Type B pancreatic cell (in vitro differentiated cells): ENCODE measurements around the gene PAGE1. TPM values are rescaled to one million over a fixed set of nuclear protein-coding genes. Genes with fewer than 3 reads are reported as not detected.

Experiments used
- DNase-seq: peaks from one replicate; pipeline ENCODE4 v3.0.0; 2021; ENCODE audit warnings: mixed read lengths; ENCODE audit not compliant: unreplicated experiment; ENCODE audit errors: extremely low spot score
- H3K27ac Mint-ChIP-seq: 2 replicates; pipeline ENCODE4 v1.8.0; 2021; ENCODE audit warnings: mild to moderate bottlenecking, mixed read lengths
- H3K27me3 Mint-ChIP-seq: 2 replicates; pipeline ENCODE4 v1.8.0; 2021; ENCODE audit warnings: mixed read lengths
- H3K36me3 Mint-ChIP-seq: 2 replicates; pipeline ENCODE4 v1.8.0; 2021; ENCODE audit warnings: mixed read lengths
- H3K4me1 Mint-ChIP-seq: one replicate; pipeline ENCODE4 v1.8.0; 2021; ENCODE audit warnings: mixed read lengths; ENCODE audit not compliant: unreplicated experiment
- H3K4me3 Mint-ChIP-seq: 2 replicates; pipeline ENCODE4 v1.8.0; 2021; ENCODE audit warnings: mild to moderate bottlenecking, mixed read lengths
- H3K9me3 Mint-ChIP-seq: 2 replicates; pipeline ENCODE4 v1.8.0; 2021; ENCODE audit warnings: mixed read lengths
- total RNA-seq: library from RNA; stranded (reverse); gene quantifications from 2 replicates; pipeline ENCODE4 v1.2.1, GENCODE V29; 2021; ENCODE audit warnings: low replicate concordance
- TF ChIP-seq, protein P1 (sequence below): fragments of 200-600 bp; sonication (generic); conservative IDR thresholded peaks from 2 replicates; pipeline ENCODE4 v1.5.0; 2021; ENCODE audit warnings: antibody characterized with exemption, mild to moderate bottlenecking

Gene PAGE1
- total RNA-seq, 1 donor from 2014 or later = not detected

DNA sequence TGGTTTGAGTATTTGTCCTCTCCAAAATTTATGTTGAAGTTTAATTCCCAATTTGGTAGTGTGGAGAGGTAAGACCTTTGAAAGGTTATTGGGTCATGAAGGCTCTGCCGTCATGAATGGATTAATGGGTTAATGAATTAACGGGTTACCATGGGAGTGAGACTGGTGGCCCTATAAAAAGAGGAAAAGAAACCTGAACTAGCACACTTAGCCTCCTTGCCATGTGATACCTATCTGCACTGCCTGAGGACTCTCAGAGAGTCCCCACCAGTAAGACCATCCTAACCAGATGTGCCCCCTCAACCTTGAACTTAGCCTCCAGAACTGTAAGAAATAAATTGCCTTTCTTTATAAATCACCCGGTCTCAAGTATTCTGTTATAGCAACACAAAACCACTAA, 39.3 kb downstream of the PAGE1 start:
- Mint-ChIP-seq H3K9me3 (no peaks in the 10 kb centered on the region), H3K4me1 (no peaks in the 10 kb centered on the region)

DNA sequence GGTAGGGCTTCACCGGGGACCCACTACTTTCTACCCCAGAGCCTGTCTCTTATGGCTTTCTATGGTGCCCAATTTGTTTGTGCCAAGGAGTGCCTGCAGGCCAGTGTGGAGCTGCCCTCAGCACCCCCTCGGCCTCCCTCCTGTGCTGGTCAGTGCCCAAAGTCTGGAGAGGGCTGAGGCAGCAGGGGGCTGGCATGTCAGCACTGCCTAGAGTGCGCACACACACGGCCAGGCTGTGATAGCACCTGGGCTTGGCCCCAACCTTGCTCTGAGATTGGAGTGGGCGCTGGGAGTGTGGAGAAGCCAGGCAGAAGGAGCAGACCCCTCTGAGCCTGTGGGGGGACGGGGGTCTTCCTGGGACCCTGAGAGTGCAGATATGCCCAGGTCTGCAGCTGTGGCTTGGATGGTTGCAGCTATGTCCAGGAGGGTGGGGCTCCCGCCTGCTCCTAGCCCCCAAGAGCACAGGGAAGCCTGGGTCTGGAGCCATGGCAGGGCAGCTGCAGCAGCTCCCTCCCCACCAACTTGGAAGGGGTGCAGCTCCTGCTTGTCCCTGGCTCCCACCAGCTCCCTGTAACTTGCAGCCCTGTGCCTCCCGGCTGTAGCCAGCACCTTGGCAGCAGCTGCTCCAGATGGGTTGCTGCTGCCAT, 50.7 kb downstream of the PAGE1 start:
- Mint-ChIP-seq H3K27me3 (peaks cover 2% of the 10 kb centered on the region), H3K4me3 (no peak overlapping the region), H3K27ac (no peak overlapping the region), H3K36me3 (no peaks in the 10 kb centered on the region), H3K9me3 (no peaks in the 10 kb centered on the region), H3K4me1 (no peaks in the 10 kb centered on the region)
- DNase-seq = no peak
- TF ChIP-seq, protein P1, sequence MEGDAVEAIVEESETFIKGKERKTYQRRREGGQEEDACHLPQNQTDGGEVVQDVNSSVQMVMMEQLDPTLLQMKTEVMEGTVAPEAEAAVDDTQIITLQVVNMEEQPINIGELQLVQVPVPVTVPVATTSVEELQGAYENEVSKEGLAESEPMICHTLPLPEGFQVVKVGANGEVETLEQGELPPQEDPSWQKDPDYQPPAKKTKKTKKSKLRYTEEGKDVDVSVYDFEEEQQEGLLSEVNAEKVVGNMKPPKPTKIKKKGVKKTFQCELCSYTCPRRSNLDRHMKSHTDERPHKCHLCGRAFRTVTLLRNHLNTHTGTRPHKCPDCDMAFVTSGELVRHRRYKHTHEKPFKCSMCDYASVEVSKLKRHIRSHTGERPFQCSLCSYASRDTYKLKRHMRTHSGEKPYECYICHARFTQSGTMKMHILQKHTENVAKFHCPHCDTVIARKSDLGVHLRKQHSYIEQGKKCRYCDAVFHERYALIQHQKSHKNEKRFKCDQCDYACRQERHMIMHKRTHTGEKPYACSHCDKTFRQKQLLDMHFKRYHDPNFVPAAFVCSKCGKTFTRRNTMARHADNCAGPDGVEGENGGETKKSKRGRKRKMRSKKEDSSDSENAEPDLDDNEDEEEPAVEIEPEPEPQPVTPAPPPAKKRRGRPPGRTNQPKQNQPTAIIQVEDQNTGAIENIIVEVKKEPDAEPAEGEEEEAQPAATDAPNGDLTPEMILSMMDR = no peak

More for the DNA sequence above, 39.3 kb downstream of the PAGE1 start:
- TF ChIP-seq, protein P1 = no peak
- Mint-ChIP-seq H3K36me3 (no peaks in the 10 kb centered on the region), H3K4me3 (no peak overlapping the region), H3K27ac (no peak overlapping the region), H3K27me3 (no peaks in the 10 kb centered on the region)
- no peak for DNase-seq

Other genes with a start within 250 kb of the PAGE1 start
- gene GAGE12C, start 163.8 kb downstream of the PAGE1 start, total RNA-seq = not detected in 2 replicates
- gene GAGE12D, start 154.3 kb downstream of the PAGE1 start, total RNA-seq = not detected in 2 replicates
- not detected in 2 replicates for gene GAGE12E, start 144.7 kb downstream of the PAGE1 start, total RNA-seq
- not detected in 2 replicates for gene GAGE12F, start 135.1 kb downstream of the PAGE1 start, total RNA-seq
- gene GAGE12G, start 125.6 kb downstream of the PAGE1 start, total RNA-seq = not detected in 2 replicates
- gene GAGE12H, start 116.0 kb downstream of the PAGE1 start, total RNA-seq = not detected in 2 replicates
- not detected in 2 replicates for gene GAGE2A, start 106.5 kb downstream of the PAGE1 start, total RNA-seq
- not detected in 2 replicates for gene GAGE1, start 97.0 kb downstream of the PAGE1 start, total RNA-seq
- not detected in 2 replicates for gene PAGE4, start 133.3 kb upstream of the PAGE1 start, total RNA-seq
- 6.3 and 7.8 TPM in 2 replicates for gene USP27X, start 183.5 kb upstream of the PAGE1 start, total RNA-seq
- gene CLCN5, start 226.6 kb upstream of the PAGE1 start, total RNA-seq = 21.8 and 36.4 TPM in 2 replicates